Panc1 (cell line): Measurements from ENCODE around the gene PDLIM3. TPM values are rescaled to one million over a fixed set of nuclear protein-coding genes. Genes with fewer than 3 reads are reported as not detected.

Experiments
- ATAC-seq: fragments of 200-7000 bp; cut with Tn5 transposase; 2 replicates; pipeline ENCODE4 v1.9.1; 2020; ENCODE audit warnings: mild to moderate bottlenecking, moderate library complexity
- BruUV-seq: library from RNA; stranded (reverse); fragments of 400-500 nt; replicated peaks from 2 replicates; lab custom pipeline; 2021; lab: Mats Ljungman, UMichigan
- CTCF ChIA-PET: fragments of 300-600 bp; sonication (Branson Sonifier 250); formaldehyde crosslinking; loops from one replicate; lab custom pipeline; 2022; ENCODE audit warnings: antibody characterized with exemption; lab: Charles Lee
- POLR2A ChIA-PET: fragments of 300-600 bp; sonication (Branson Sonifier 250); formaldehyde crosslinking; loops from one replicate; lab custom pipeline; 2022; ENCODE audit warnings: antibody characterized with exemption; lab: Charles Lee
- DNase-seq: peaks from one replicate; pipeline ENCODE4 v3.0.0-alpha.2; 2010; ENCODE audit warnings: low read depth, low spot score
- H3K27ac ChIP-seq: 2 replicates; pipeline ENCODE4 v1.5.1; 2011; ENCODE audit warnings: mild to moderate bottlenecking, low read length, inconsistent platforms
- H3K27me3 ChIP-seq: fragments of 200-500 bp; sonication (Bioruptor generic); 2 replicates; pipeline ENCODE4 v1.6.0; 2014; ENCODE audit warnings: low read length, inconsistent platforms; ENCODE audit not compliant: control insufficient read depth, insufficient read depth
- H3K36me3 ChIP-seq: fragments of 200-500 bp; sonication (Bioruptor generic); 2 replicates; pipeline ENCODE4 v1.5.1; 2014; ENCODE audit warnings: inconsistent platforms, mild to moderate bottlenecking, low read length, moderate library complexity; ENCODE audit not compliant: control insufficient read depth, insufficient read depth
- H3K4me1 ChIP-seq: 2 replicates; pipeline ENCODE4 v1.5.1; 2011; ENCODE audit warnings: inconsistent platforms, mild to moderate bottlenecking, low read length, moderate library complexity; ENCODE audit not compliant: control insufficient read depth, insufficient read depth
- H3K4me3 ChIP-seq, 2 experiments: 2 replicates each; pipeline ENCODE4 v1.5.1; 2011 to 2012; ENCODE audit warnings: low read depth in 2 of 2, low read length in 2 of 2, mild to moderate bottlenecking in 2 of 2, inconsistent platforms in 1 of 2, moderate library complexity in 1 of 2
- H3K9me3 ChIP-seq: fragments of 200-500 bp; sonication (Bioruptor generic); 2 replicates; pipeline ENCODE4 v1.5.1; 2014; ENCODE audit warnings: low read depth, mild to moderate bottlenecking, inconsistent platforms, low read length, moderate library complexity; ENCODE audit not compliant: control insufficient read depth, insufficient read depth
- CTCF ChIP-seq: fragments of 450-650 bp; IDR thresholded peaks from 2 replicates; pipeline ENCODE4 v1.5.1; 2017; ENCODE audit warnings: mild to moderate bottlenecking
- POLR2AphosphoS5 ChIP-seq: IDR thresholded peaks from 2 replicates; pipeline ENCODE4 v1.6.1; 2012; ENCODE audit warnings: mild to moderate bottlenecking, low read depth, low read length, moderate library complexity
- REST ChIP-seq, 2 experiments: IDR thresholded peaks; 2 replicates each; pipeline ENCODE4 v1.6.1; 2011 to 2012; ENCODE audit warnings: low read depth in 2 of 2, control low read depth in 1 of 2, low read length in 1 of 2, mild to moderate bottlenecking in 1 of 2, moderate library complexity in 1 of 2; ENCODE audit not compliant: insufficient read depth in 1 of 2
- SIN3A ChIP-seq: IDR thresholded peaks from 2 replicates; pipeline ENCODE4 v1.6.1; 2012; ENCODE audit warnings: low read depth, mild to moderate bottlenecking, low read length, moderate library complexity, borderline replicate concordance; ENCODE audit not compliant: insufficient read depth
- TCF7L2 ChIP-seq: IDR thresholded peaks from 2 replicates; pipeline ENCODE4 v1.6.1; 2011; ENCODE audit warnings: mild to moderate bottlenecking, low read depth, low read length, inconsistent platforms
- in situ Hi-C: cut with HindIII; loops from 2 replicates; pipeline ENCODE4 v1.10.0; 2016; ENCODE audit warnings: low sequenced_read_pairs, low pct_unique_long_range_greater_than_20kb
- intact Hi-C: fragments of 100-400 bp; cut with micrococcal nuclease; formaldehyde crosslinking; loops from one replicate; pipeline ENCODE4 v1.10.0; 2022; ENCODE audit not compliant: unreplicated experiment
- total RNA-seq: library from RNA; stranded (reverse); gene quantifications from one replicate; pipeline ENCODE4 v1.2.1, GENCODE V29; 2021; ENCODE audit not compliant: unreplicated experiment

The PDLIM3 gene
- total RNA-seq, 1 experiment from 2014 or later, result 0.10 TPM

DNA sequence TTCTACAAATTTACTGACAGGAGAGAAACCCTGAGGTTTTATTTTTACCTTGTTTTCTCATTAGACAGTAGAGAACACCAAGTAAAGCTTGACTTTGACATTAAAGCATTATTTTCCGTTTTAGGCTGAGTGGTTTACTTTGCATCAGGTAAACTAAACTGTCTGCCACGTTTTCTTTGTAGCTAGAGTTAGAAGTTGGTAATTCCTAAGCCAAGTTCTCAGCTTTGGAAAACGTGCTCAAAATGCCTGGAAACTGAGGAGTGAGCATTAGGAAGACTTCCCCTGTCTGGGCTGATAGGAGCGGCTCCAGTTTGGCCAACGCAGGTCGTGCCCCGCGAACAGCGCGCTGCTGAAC lies 819 bp downstream of the PDLIM3 start:
- ChIA-PET POLR2A (no interaction called here), CTCF (no interaction called here)
- BruUV-seq, result no TSS peak
- Histone ChIP-seq H3K27ac (no peak overlapping the region), H3K4me1 (peaks cover 2% of the 10 kb centered on the region; the same call in 1 of the 2 replicates), H3K27me3 (peaks cover 29% of the 10 kb centered on the region), H3K9me3 (no peaks in the 10 kb centered on the region), H3K36me3 (no peaks in the 10 kb centered on the region; the same call in 1 of the 2 replicates), H3K4me3 (peak overlapping the region; percentile 32 to 44)
- ATAC-seq (no peak; the same call in 1 of the 2 replicates), DNase-seq (no peak)
- TF ChIP-seq SIN3A (no peak), POLR2AphosphoS5 (no peak), TCF7L2 (no peak), REST (IDR thresholded peaks at IDR 0.05; ENCODE audit: insufficient read depth in 1 of 2, low read depth in 2 of 2, low read length in 1 of 2) (no peak), CTCF (no peak)
- intact Hi-C loops (no loop called here), in situ Hi-C loops (no loop called here)

DNA sequence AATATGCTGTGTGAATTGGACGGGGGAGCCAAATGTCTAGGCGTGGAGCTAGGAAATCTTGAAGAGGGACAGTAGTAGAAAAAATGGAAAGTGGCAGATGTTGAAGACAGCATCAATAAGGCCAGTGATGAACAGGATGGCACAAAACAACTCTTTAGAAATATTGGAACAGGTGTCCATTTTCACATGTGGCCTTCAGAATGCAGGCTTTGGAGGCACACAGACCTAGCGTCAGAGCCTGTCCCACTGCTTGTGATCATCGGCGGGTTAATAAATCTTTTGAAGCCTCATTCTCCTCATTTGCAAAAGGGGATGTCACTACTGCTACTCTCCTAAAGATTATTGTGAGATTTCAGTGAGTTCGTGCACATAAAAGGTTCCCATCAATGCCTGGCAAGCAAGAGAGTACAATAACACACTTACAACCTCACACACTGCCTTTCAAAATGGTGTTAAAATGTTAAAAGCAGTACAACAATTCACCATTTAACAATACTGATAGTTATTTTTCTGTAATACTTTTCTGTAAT lies 2.4 kb downstream of the PDLIM3 start:
- TF ChIP-seq SIN3A, result no peak
- no peak for TF ChIP-seq TCF7L2
- no peak for TF ChIP-seq REST (IDR thresholded peaks at IDR 0.05; ENCODE audit: insufficient read depth in 1 of 2, low read depth in 2 of 2, low read length in 1 of 2)
- TF ChIP-seq POLR2AphosphoS5, result no peak
- no peak for TF ChIP-seq CTCF
- POLR2A ChIA-PET, result no interaction called here
- H3K4me1 ChIP-seq, result peaks cover 2% of the 10 kb centered on the region; the same call in 1 of the 2 replicates
- no peaks in the 10 kb centered on the region for H3K9me3 ChIP-seq
- in situ Hi-C loops (no loop called here), intact Hi-C loops (no loop called here)
- H3K27ac ChIP-seq, result no peak overlapping the region
- CTCF ChIA-PET, result no interaction called here
- H3K36me3 ChIP-seq, result no peaks in the 10 kb centered on the region; the same call in 1 of the 2 replicates
- no peak for ATAC-seq
- no TSS peak for BruUV-seq
- no peak overlapping the region for H3K4me3 ChIP-seq
- peaks cover 29% of the 10 kb centered on the region for H3K27me3 ChIP-seq
- no peak for DNase-seq
